ENCODE results near the gene CTDSPL2. TPM values are rescaled to one million over a fixed set of nuclear protein-coding genes. Genes with fewer than 3 reads are reported as not detected.

CTDSPL2 gene
- 40.5 and 55.4 TPM in 2 replicates for total RNA-seq

GRCh38 chr15:44426975-44427755, at the start of gene CTDSPL2:
CTDSPL2 (plus strand) TSS chr15:44427629; CDS start chr15:44459015, 31,386 bp downstream.

GRCh38 chr15:44536962-44537734, 109.7 kb downstream of the CTDSPL2 start, which contains the start of gene EIF3J:
EIF3J (plus strand) TSS chr15:44537147; CDS start chr15:44537195, 48 bp downstream.

Other genes starting within 250 kb of the CTDSPL2 start
- 7.0 and 7.1 TPM in 2 replicates for gene FRMD5, start 232.4 kb upstream of the CTDSPL2 start, total RNA-seq
- 103 and 107 TPM in 2 replicates for gene GOLM2, start 138.9 kb upstream of the CTDSPL2 start, total RNA-seq
- 25.3 and 33.7 TPM in 2 replicates for gene EIF3J, start 109.5 kb downstream of the CTDSPL2 start, total RNA-seq
- 103 and 126 TPM in 2 replicates for gene SPG11, start 236.0 kb downstream of the CTDSPL2 start, total RNA-seq

Measured in smooth muscle cell of trachea (primary cell).